ENCODE data around the gene C2CD3. TPM values are rescaled to one million over a fixed set of nuclear protein-coding genes. Genes with fewer than 3 reads are reported as not detected.

C2CD3 gene
- total and polyA plus RNA-seq, 2 donors (not counting 1 experiment from before 2014, with no cell fraction given), result 5.8 to 8.3 TPM

GRCh38 chr11:74205181-74205580 lies 34.4 kb upstream of the C2CD3 start:
- H3K27ac ChIP-seq (ENCODE audit: insufficient read depth, low read length), result no peak overlapping the region
- no peak for DNase-seq (ENCODE audit: low read depth in 2 of 2)
- no peak overlapping the region for H3K9ac ChIP-seq (ENCODE audit: insufficient read depth, low read length)
- H3K4me3 ChIP-seq (replicated peaks in 1 of 4; ENCODE audit: control extremely low read depth in 1 of 4, insufficient read depth in 1 of 4, low read depth in 3 of 4, low read length in 4 of 4), result no peak overlapping the region
- H2AFZ ChIP-seq (ENCODE audit: low read length), result no peak overlapping the region
- H3K27me3 ChIP-seq (ENCODE audit: control insufficient read depth, insufficient read depth, low read length), result no peaks in the 10 kb centered on the region
- TF ChIP-seq EZH2 (IDR thresholded peaks at IDR 0.05; ENCODE audit: low read length, missing control alignments), result no peak
- TF ChIP-seq CTCF (conservative IDR thresholded peaks at IDR 0.05 in 1 of 2, IDR thresholded peaks at IDR 0.05 in 1 of 2; ENCODE audit: low read depth in 1 of 2, low read length in 2 of 2), result no peak
- no peaks in the 10 kb centered on the region for H3K9me3 ChIP-seq (ENCODE audit: control insufficient read depth, insufficient read depth, low read depth, low read length)
- H3K79me2 ChIP-seq (ENCODE audit: control insufficient read depth, insufficient read depth, low read length), result no peaks in the 10 kb centered on the region
- no peaks in the 10 kb centered on the region for H3K4me1 ChIP-seq (ENCODE audit: control insufficient read depth, extremely low read depth, insufficient read depth, low read length)
- H4K20me1 ChIP-seq (ENCODE audit: control insufficient read depth, extremely low read depth, insufficient read depth, low read length), result no peaks in the 10 kb centered on the region
- no peak overlapping the region for H3K4me2 ChIP-seq (ENCODE audit: extremely low read depth, insufficient read depth, low read length)
- no peaks in the 10 kb centered on the region for H3K36me3 ChIP-seq (ENCODE audit: control insufficient read depth, insufficient read depth, low read length)

- no peaks in the 10 kb centered on the region for H3K4me1 ChIP-seq (ENCODE audit: control insufficient read depth, extremely low read depth, insufficient read depth, low read length)
- no peak overlapping the region for H3K27ac ChIP-seq (ENCODE audit: insufficient read depth, low read length)
- H2AFZ ChIP-seq (ENCODE audit: low read length), result no peak overlapping the region
- H3K9ac ChIP-seq (ENCODE audit: insufficient read depth, low read length), result no peak overlapping the region
- H3K4me2 ChIP-seq (ENCODE audit: extremely low read depth, insufficient read depth, low read length), result no peak overlapping the region
- no peaks in the 10 kb centered on the region for H3K9me3 ChIP-seq (ENCODE audit: control insufficient read depth, insufficient read depth, low read depth, low read length)
- H4K20me1 ChIP-seq (ENCODE audit: control insufficient read depth, extremely low read depth, insufficient read depth, low read length), result no peaks in the 10 kb centered on the region
- DNase-seq (ENCODE audit: low read depth in 2 of 2), result no peak
- no peak for TF ChIP-seq EZH2 (IDR thresholded peaks at IDR 0.05; ENCODE audit: low read length, missing control alignments)
- TF ChIP-seq CTCF (conservative IDR thresholded peaks at IDR 0.05 in 1 of 2, IDR thresholded peaks at IDR 0.05 in 1 of 2; ENCODE audit: low read depth in 1 of 2, low read length in 2 of 2), result no peak
- H3K36me3 ChIP-seq (ENCODE audit: control insufficient read depth, insufficient read depth, low read length), result no peaks in the 10 kb centered on the region
- H3K27me3 ChIP-seq (ENCODE audit: control insufficient read depth, insufficient read depth, low read length), result no peaks in the 10 kb centered on the region
- H3K79me2 ChIP-seq (ENCODE audit: control insufficient read depth, insufficient read depth, low read length), result no peaks in the 10 kb centered on the region
- no peak overlapping the region for H3K4me3 ChIP-seq (replicated peaks in 1 of 4; ENCODE audit: control extremely low read depth in 1 of 4, insufficient read depth in 1 of 4, low read depth in 3 of 4, low read length in 4 of 4)
Measured at GRCh38 chr11:74204701-74205100, 33.9 kb upstream of the C2CD3 start.

GRCh38 chr11:74203966-74204365 lies 33.2 kb upstream of the C2CD3 start:
- H3K79me2 ChIP-seq (ENCODE audit: control insufficient read depth, insufficient read depth, low read length), result no peaks in the 10 kb centered on the region
- H2AFZ ChIP-seq (ENCODE audit: low read length), result no peak overlapping the region

More at GRCh38 chr11:74203966-74204365, 33.2 kb upstream of the C2CD3 start:
- Histone ChIP-seq H3K27ac (ENCODE audit: insufficient read depth, low read length) (no peak overlapping the region), H3K9ac (ENCODE audit: insufficient read depth, low read length) (no peak overlapping the region), H3K9me3 (ENCODE audit: control insufficient read depth, insufficient read depth, low read depth, low read length) (no peaks in the 10 kb centered on the region), H3K4me1 (ENCODE audit: control insufficient read depth, extremely low read depth, insufficient read depth, low read length) (no peaks in the 10 kb centered on the region), H3K4me3 (replicated peaks in 1 of 4; ENCODE audit: control extremely low read depth in 1 of 4, insufficient read depth in 1 of 4, low read depth in 3 of 4, low read length in 4 of 4) (no peak overlapping the region), H4K20me1 (ENCODE audit: control insufficient read depth, extremely low read depth, insufficient read depth, low read length) (no peaks in the 10 kb centered on the region), H3K27me3 (ENCODE audit: control insufficient read depth, insufficient read depth, low read length) (no peaks in the 10 kb centered on the region), H3K36me3 (ENCODE audit: control insufficient read depth, insufficient read depth, low read length) (no peaks in the 10 kb centered on the region), H3K4me2 (ENCODE audit: extremely low read depth, insufficient read depth, low read length) (no peak overlapping the region)
- TF ChIP-seq CTCF (conservative IDR thresholded peaks at IDR 0.05 in 1 of 2, IDR thresholded peaks at IDR 0.05 in 1 of 2; ENCODE audit: low read depth in 1 of 2, low read length in 2 of 2), result no peak
- DNase-seq (ENCODE audit: low read depth in 2 of 2), result no peak
